T-helper 1 cell treated with Interleukin-12 subunit alpha and Interleukin-12 subunit beta and Interleukin-4 antibody, amounts not matched to agents 30 μg/mL and 1 μg/mL, for 36 hours (primary cell): ENCODE measurements around the gene MAEA.

Experiments used
- H3K27ac Mint-ChIP-seq: one replicate; pipeline ENCODE4 v1.8.0; 2021; ENCODE audit warnings: mild to moderate bottlenecking, mixed read lengths
- H3K27me3 Mint-ChIP-seq: one replicate; pipeline ENCODE4 v1.8.0; 2021; ENCODE audit warnings: low read depth, mixed read lengths
- H3K36me3 Mint-ChIP-seq: one replicate; pipeline ENCODE4 v1.8.0; 2021; ENCODE audit warnings: low read depth, mixed read lengths
- H3K4me1 Mint-ChIP-seq: one replicate; pipeline ENCODE4 v1.8.0; 2021; ENCODE audit warnings: low read depth, mixed read lengths
- H3K4me3 Mint-ChIP-seq: one replicate; pipeline ENCODE4 v1.8.0; 2021; ENCODE audit warnings: mild to moderate bottlenecking, moderate library complexity, mixed read lengths
- H3K9me3 Mint-ChIP-seq: one replicate; pipeline ENCODE4 v1.8.0; 2021; ENCODE audit warnings: mixed read lengths

MAEA gene

DNA sequence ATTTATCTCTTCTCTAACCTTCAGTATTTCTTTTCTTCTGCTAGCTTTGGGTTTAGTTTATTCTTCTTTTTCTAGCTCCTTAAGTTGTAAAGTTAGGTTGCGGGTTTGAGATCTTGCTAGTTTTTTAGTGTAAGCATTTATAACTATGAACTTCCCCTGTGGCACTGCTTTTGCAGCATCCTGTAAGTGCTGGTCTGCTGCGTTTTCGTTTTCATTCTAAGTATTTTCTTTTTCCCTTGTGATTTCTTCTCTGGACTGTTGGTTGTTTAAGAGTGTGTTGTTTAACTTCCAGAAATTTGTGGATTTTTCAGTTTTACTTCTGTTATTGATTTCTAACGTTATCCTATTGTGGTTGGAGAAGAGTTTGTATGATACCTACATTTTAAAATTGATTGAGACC, 29.7 kb upstream of the MAEA start:
- Mint-ChIP-seq H3K27me3 (no peaks in the 10 kb centered on the region), H3K36me3 (peaks cover 10% of the 10 kb centered on the region), H3K4me3 (peak overlapping the region; percentile 5), H3K9me3 (peaks cover 31% of the 10 kb centered on the region), H3K27ac (peak overlapping the region; percentile 67), H3K4me1 (peaks cover 14% of the 10 kb centered on the region)

DNA sequence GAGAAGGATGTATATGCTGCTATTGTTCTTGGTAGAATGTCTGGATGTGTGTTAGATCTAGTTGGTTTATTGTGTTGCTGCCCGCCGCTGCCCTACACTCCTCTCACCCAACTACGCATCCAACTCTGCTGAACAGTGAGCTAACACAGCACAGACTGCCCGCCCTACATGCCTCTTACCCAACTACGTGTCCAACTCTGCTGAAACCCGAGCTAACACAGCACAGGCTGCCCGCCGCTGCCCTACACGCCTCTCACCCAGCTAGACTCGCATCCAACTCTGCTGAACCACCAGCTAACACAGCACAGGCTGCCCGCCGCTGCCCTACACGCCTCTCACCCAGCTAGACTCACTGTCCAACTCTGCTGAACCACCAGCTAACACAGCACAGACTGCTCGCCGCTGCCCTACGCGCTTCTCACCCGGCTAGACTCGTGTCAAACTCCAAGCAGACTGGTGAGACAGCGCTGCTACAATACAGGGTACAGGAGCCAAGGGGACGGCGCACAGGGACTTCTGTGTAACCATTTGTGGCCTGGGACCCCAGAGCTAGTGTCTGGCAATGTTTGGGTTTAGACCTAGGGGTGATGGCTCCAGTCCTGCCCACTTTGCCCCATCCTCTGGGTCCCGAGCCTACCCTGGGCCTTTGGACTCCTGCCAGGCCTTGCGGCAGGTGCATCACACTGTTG, 29.1 kb upstream of the MAEA start:
- no peak overlapping the region for H3K4me3 Mint-ChIP-seq
- H3K27me3 Mint-ChIP-seq = no peaks in the 10 kb centered on the region
- H3K27ac Mint-ChIP-seq = peak overlapping the region; percentile 67
- peaks cover 14% of the 10 kb centered on the region for H3K4me1 Mint-ChIP-seq
- peaks cover 29% of the 10 kb centered on the region for H3K9me3 Mint-ChIP-seq
- peaks cover 10% of the 10 kb centered on the region for H3K36me3 Mint-ChIP-seq

GRCh38 chr4:1261107-1261928, 28.4 kb upstream of the MAEA start:
- peaks cover 21% of the 10 kb centered on the region for H3K9me3 Mint-ChIP-seq
- H3K27me3 Mint-ChIP-seq = no peaks in the 10 kb centered on the region
- no peak overlapping the region for H3K4me3 Mint-ChIP-seq
- peaks cover 12% of the 10 kb centered on the region for H3K4me1 Mint-ChIP-seq
- H3K36me3 Mint-ChIP-seq = peaks cover 9% of the 10 kb centered on the region
- H3K27ac Mint-ChIP-seq = no peak overlapping the region

DNA sequence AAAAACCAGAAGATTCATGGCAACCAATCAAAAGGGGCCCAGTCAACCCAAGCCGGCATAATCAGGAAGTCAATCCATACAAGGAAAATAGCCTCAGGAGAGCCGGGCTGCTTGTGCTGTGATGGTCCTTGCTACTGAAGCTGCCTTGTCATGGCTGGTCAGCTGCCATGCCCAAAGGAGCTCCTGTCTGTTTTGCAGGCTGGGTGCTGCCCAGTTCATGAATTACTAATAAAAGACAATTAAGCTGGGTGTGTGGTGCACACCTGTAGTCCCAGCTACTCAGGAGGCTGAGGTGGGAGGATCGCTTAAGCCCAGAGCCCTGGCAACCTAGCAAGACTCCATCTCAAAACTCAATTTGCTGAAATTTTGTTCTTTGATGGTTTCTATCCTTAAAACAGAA, 24.7 kb upstream of the MAEA start:
- Mint-ChIP-seq H3K4me1 (peaks cover 18% of the 10 kb centered on the region), H3K36me3 (peaks cover 6% of the 10 kb centered on the region), H3K4me3 (no peak overlapping the region), H3K27me3 (no peaks in the 10 kb centered on the region), H3K27ac (no peak overlapping the region), H3K9me3 (peaks cover 12% of the 10 kb centered on the region)

DNA sequence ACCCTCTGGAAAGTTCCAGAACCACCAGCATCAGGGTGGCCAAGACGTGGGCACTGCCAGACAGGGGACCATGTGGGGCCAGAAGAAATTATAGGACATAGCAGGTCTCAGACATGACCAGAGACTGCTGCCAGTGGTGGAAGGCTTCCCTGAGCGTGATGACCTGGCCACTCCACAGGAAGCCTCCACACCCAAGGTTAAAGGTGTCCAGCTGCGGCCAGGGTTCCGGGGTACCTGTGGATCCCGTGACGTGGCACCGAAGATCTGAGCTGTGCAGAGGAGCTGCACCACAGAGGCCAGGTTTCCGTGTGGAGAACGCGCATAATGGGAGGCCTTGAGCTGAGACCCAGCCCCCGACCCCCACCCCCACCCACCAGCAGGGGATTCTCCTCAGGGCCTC, 24.3 kb upstream of the MAEA start:
- Mint-ChIP-seq H3K4me3 (no peak overlapping the region), H3K9me3 (peaks cover 17% of the 10 kb centered on the region), H3K36me3 (peaks cover 6% of the 10 kb centered on the region), H3K27ac (no peak overlapping the region), H3K27me3 (no peaks in the 10 kb centered on the region), H3K4me1 (peaks cover 14% of the 10 kb centered on the region)

DNA sequence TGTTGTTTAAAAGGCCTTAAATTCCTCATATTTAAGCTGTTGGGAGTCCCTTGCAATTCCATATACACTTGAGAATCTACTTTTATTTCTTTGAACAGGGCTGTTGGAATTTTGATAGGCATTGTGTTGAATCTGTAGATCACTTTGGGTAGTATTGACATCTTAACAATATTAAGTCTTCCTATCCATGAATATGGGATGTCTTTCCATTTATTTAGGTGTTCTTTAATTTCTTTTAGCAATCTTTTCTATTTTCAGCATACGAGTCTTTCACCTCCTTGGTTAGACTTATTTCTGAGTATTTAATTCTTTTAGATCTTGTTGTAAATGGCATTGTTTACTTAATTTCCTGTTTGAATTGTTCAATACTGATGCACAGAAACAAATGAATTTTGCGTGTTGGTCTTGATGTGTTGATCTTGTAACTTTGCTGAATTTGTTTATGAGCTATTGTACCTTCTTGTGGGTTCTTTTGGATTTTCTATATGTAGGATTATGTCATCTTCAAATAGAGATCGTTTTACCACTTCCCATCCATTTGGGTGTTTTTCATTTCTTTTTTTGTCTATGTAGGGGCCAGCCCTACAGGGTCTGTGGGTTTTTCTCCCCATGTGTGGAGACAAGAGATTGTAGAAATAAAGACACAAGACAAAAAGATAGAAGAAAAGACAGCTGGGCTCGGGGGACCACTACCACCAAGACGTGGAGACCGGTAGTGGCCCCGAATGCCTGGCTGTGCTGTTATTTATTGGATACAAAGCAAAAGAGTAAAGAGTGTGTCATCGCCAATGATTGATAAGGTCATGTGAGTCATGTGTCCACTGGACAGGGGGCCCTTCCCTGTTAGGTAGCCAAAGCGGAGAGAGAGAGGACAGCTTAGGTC, 22.6 kb upstream of the MAEA start:
- H3K4me3 Mint-ChIP-seq = peak overlapping the region; percentile 41

GRCh38 chr4:1269209-1269608, 20.5 kb upstream of the MAEA start:
- Mint-ChIP-seq H3K27ac (no peak overlapping the region), H3K36me3 (peaks cover 9% of the 10 kb centered on the region), H3K4me3 (no peak overlapping the region), H3K9me3 (peaks cover 23% of the 10 kb centered on the region), H3K4me1 (peaks cover 11% of the 10 kb centered on the region), H3K27me3 (no peaks in the 10 kb centered on the region)

More for the DNA sequence above, 22.6 kb upstream of the MAEA start:
- Mint-ChIP-seq H3K27me3 (no peaks in the 10 kb centered on the region), H3K36me3 (peaks cover 9% of the 10 kb centered on the region), H3K9me3 (peaks cover 23% of the 10 kb centered on the region), H3K27ac (peak overlapping the region; percentile 93), H3K4me1 (peaks cover 11% of the 10 kb centered on the region)

GRCh38 chr4:1271686-1272085, 18.0 kb upstream of the MAEA start:
- Mint-ChIP-seq H3K4me3 (no peak overlapping the region), H3K27ac (no peak overlapping the region), H3K9me3 (peaks cover 23% of the 10 kb centered on the region), H3K4me1 (peaks cover 8% of the 10 kb centered on the region), H3K36me3 (peaks cover 7% of the 10 kb centered on the region), H3K27me3 (no peaks in the 10 kb centered on the region)

- no peaks in the 10 kb centered on the region for H3K27me3 Mint-ChIP-seq
- H3K4me1 Mint-ChIP-seq = no peaks in the 10 kb centered on the region
- H3K36me3 Mint-ChIP-seq = peaks cover 3% of the 10 kb centered on the region
- no peak overlapping the region for H3K4me3 Mint-ChIP-seq
- peaks cover 11% of the 10 kb centered on the region for H3K9me3 Mint-ChIP-seq
- H3K27ac Mint-ChIP-seq = no peak overlapping the region
Observed at GRCh38 chr4:1274871-1275270, 14.8 kb upstream of the MAEA start.

DNA sequence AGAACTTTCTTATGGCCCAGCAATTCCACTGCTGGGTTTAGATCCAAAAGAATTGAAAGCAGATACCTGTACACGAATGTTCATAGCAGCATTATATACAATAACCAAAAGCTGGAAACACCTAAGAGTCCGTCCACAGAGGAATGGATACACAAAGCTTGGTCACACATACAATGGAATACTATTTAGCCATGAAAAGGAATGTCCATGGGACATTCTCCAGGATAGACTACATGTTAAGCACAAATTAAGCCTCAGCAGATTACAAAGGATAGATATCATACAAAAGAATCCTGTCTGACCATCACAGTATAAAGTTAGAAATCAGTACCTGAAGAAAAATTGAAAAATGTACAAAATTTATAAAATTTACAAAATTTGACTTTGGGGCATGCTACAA, 12.7 kb upstream of the MAEA start:
- H3K4me3 Mint-ChIP-seq = no peak overlapping the region
- no peak overlapping the region for H3K27ac Mint-ChIP-seq
- H3K4me1 Mint-ChIP-seq = no peaks in the 10 kb centered on the region
- no peaks in the 10 kb centered on the region for H3K9me3 Mint-ChIP-seq
- no peaks in the 10 kb centered on the region for H3K36me3 Mint-ChIP-seq
- H3K27me3 Mint-ChIP-seq = no peaks in the 10 kb centered on the region

DNA sequence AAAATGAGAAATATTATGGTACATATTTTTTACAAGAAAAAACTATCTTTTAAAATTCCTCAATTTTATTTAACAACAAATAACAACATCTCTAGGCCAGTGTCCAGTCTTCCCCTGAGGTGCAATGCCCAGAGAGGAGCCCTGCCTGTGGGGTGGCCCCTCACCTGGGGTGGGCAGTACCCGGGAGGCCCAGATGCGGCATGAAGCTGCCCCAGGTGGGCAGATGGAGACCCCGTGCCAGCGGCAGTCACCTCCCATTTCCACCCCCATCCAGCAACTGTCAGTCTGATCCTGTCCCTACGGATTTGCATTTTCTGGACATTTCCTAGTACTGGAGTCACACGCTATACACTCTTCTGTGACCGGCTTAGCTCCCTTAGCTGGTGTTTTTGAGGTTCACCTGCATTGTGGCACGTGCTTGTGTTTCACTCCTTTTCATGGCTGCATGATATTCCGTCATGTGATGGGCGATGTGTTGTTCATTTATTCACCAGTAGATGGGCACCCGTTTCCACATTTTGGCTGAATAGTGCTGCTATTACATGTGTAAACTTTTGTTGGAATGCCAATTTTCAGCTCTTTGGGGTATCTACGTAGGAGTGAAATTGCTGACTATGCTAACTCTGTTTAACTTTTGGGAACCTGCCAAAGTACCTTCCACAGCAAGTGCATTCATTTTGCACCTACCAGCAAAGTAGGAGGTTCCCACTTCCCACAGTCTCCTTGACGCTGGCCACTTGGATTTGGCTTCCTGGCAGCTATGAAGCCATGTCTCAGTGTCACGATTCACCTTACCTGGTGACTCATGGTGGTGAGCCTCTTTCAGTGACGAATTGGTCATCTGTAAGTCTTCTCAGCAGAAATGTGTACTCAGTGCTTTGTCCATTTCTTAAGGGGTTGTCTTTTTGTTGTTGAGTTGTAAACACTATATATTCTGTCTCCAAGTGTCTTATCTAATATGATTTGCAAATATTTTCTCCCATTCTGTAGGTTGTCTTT, 11.7 kb upstream of the MAEA start:
- Mint-ChIP-seq H3K9me3 (peaks cover 5% of the 10 kb centered on the region), H3K4me1 (no peaks in the 10 kb centered on the region), H3K27ac (no peak overlapping the region), H3K4me3 (no peak overlapping the region), H3K36me3 (no peaks in the 10 kb centered on the region), H3K27me3 (no peaks in the 10 kb centered on the region)

- Mint-ChIP-seq H3K27me3 (no peaks in the 10 kb centered on the region), H3K9me3 (peaks cover 5% of the 10 kb centered on the region), H3K36me3 (no peaks in the 10 kb centered on the region), H3K4me3 (no peak overlapping the region), H3K4me1 (no peaks in the 10 kb centered on the region), H3K27ac (no peak overlapping the region)
Observed at GRCh38 chr4:1279253-1279652, 10.4 kb upstream of the MAEA start.

DNA sequence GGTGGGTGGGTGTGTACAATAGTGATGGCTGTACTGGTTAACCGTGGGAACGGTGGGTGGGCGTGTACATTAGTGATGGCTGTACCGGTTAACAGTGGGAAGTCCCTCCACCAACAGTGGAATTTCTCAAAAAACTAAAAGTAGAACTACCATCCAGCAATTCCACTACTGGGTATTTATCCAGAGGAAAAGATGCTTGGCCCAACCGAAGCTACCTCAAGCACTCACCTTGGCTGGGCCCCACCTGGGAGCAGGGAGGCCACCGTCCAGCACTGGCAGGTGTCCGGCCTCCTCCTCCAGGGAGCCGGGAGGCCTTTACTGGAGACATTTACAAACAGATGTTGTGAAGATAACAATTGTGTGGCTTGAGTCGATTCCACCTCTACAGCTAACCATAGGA, 6.0 kb upstream of the MAEA start:
- Mint-ChIP-seq H3K4me1 (peaks cover 4% of the 10 kb centered on the region), H3K4me3 (no peak overlapping the region), H3K27ac (no peak overlapping the region), H3K36me3 (peaks cover 2% of the 10 kb centered on the region), H3K27me3 (no peaks in the 10 kb centered on the region), H3K9me3 (peaks cover 9% of the 10 kb centered on the region)
